ENCODE data around the gene EFHD2. TPM values are rescaled to one million over a fixed set of nuclear protein-coding genes. Genes with fewer than 3 reads are reported as not detected.

The EFHD2 gene
- total RNA-seq, 1 donor from 2014 or later = 19.5 TPM

- DNase-seq (ENCODE audit: extremely low spot score, unreplicated experiment) = no peak
- peaks cover 7% of the 10 kb centered on the region for H3K9me3 Mint-ChIP-seq
- no peak overlapping the region for H3K4me3 Mint-ChIP-seq
- H3K27ac Mint-ChIP-seq = no peak overlapping the region
- no peaks in the 10 kb centered on the region for H3K36me3 Mint-ChIP-seq
- TF ChIP-seq CTCF (conservative IDR thresholded peaks at IDR 0.05) = no peak
- H3K27me3 Mint-ChIP-seq = peaks cover 6% of the 10 kb centered on the region
- H3K4me1 Mint-ChIP-seq (ENCODE audit: unreplicated experiment) = peaks cover 3% of the 10 kb centered on the region
Observed at GRCh38 chr1:15401391-15402055, 8.2 kb upstream of the EFHD2 start.

DNA sequence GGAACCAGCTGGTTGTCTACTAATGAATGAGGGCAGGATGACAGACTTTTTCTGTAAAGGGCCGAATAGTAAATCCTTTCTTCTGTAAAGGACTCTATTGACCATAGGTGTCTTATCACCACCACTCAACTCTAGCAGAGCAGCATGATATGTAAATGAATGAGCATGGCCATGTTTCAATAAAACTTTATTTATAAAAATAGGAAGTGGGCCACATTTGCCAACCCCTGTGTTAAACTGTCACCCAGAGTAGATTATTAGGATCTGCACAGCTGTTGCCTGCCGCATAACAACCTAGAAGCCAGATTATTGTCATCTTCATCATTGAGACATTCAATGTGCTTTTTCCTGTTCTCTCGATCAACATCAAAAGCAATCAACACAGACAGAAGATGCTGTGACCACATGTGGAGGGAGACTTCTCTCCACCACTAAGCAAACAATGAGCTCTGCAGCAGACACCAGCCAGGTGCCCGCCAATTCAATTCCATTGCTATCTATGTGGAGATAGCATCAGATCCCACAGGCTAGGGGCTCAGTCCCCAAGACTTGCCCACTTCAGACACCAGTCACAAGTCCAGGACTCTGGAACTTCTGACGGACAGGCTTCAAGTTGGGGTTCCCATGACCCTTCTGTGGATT, 6.8 kb upstream of the EFHD2 start:
- peaks cover 14% of the 10 kb centered on the region for H3K4me1 Mint-ChIP-seq (ENCODE audit: unreplicated experiment)
- DNase-seq (ENCODE audit: extremely low spot score, unreplicated experiment) = no peak
- H3K9me3 Mint-ChIP-seq = peaks cover 7% of the 10 kb centered on the region
- H3K27me3 Mint-ChIP-seq = peaks cover 19% of the 10 kb centered on the region
- no peak for TF ChIP-seq CTCF (conservative IDR thresholded peaks at IDR 0.05)
- H3K27ac Mint-ChIP-seq = no peak overlapping the region
- H3K36me3 Mint-ChIP-seq = no peaks in the 10 kb centered on the region
- no peak overlapping the region for H3K4me3 Mint-ChIP-seq

DNA sequence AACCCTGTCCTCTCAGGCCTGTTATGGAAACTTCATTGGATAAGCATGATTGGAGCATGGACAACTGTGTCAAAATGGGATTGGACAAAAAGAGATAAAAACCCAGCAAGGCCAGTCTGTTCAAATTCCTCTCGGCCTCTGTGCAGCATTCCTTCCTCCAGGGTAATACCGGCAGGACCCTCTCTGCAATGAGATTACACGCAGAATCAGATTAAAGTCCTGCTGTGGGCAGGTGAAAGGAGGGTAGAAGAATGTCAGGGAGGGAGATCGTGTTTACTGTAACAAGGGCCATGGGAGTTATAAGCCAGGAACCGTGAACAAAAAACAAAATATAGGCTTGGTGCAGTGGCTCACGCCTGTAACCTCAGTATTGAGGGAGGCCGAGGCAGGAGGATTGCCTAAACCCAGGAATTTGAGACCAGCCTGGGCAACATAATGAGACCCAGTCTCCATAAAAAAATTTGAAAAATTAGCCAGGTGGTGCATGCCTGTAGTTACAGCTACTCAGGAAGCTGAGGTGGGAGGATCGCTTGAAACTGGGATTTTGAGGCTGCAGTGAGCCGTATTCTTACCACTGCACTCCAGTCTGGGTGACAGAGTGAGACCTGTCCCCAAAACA, 5.6 kb upstream of the EFHD2 start:
- H3K4me3 Mint-ChIP-seq = no peak overlapping the region
- H3K9me3 Mint-ChIP-seq = peaks cover 3% of the 10 kb centered on the region
- no peaks in the 10 kb centered on the region for H3K36me3 Mint-ChIP-seq
- H3K27me3 Mint-ChIP-seq = peaks cover 26% of the 10 kb centered on the region
- no peak for DNase-seq (ENCODE audit: extremely low spot score, unreplicated experiment)
- peaks cover 16% of the 10 kb centered on the region for H3K4me1 Mint-ChIP-seq (ENCODE audit: unreplicated experiment)
- H3K27ac Mint-ChIP-seq = no peak overlapping the region
- peak; percentile 16 for TF ChIP-seq CTCF (conservative IDR thresholded peaks at IDR 0.05)

- Mint-ChIP-seq H3K9me3 (no peaks in the 10 kb centered on the region), H3K4me1 (ENCODE audit: unreplicated experiment) (peaks cover 16% of the 10 kb centered on the region), H3K27me3 (peaks cover 29% of the 10 kb centered on the region), H3K4me3 (no peak overlapping the region), H3K36me3 (no peaks in the 10 kb centered on the region), H3K27ac (no peak overlapping the region)
- DNase-seq (ENCODE audit: extremely low spot score, unreplicated experiment) = no peak
- TF ChIP-seq CTCF (conservative IDR thresholded peaks at IDR 0.05) = no peak
Observed at GRCh38 chr1:15405106-15405850, 4.4 kb upstream of the EFHD2 start.

- Mint-ChIP-seq H3K4me1 (ENCODE audit: unreplicated experiment) (peaks cover 18% of the 10 kb centered on the region), H3K36me3 (no peaks in the 10 kb centered on the region), H3K4me3 (peak overlapping the region; percentile 20), H3K27ac (no peak overlapping the region), H3K9me3 (no peaks in the 10 kb centered on the region), H3K27me3 (peaks cover 29% of the 10 kb centered on the region)
- no peak for TF ChIP-seq CTCF (conservative IDR thresholded peaks at IDR 0.05)
- no peak for DNase-seq (ENCODE audit: extremely low spot score, unreplicated experiment)
Observed at GRCh38 chr1:15406614-15407559, 2.8 kb upstream of the EFHD2 start.

All from type B pancreatic cell (in vitro differentiated cells).